Neural cell (in vitro differentiated cells): ENCODE measurements around the gene SLC12A4. TPM values are rescaled to one million over a fixed set of nuclear protein-coding genes. Genes with fewer than 3 reads are reported as not detected.

Experiments
- H2AFZ ChIP-seq: fragments of 200-600, 300-800 bp; sonication (generic), shearing (Covaris generic); 2 replicates; pipeline ENCODE4 v1.6.0; 2014; ENCODE audit warnings: low read depth, mild to moderate bottlenecking, antibody characterized with exemption, low read length, moderate library complexity
- H3F3A ChIP-seq: fragments of 200-600 bp; shearing (Covaris generic); 2 replicates; pipeline ENCODE4 v1.6.1; 2016; ENCODE audit warnings: mild to moderate bottlenecking, moderate library complexity, mixed read lengths, antibody characterized with exemption, low read length; ENCODE audit not compliant: insufficient read depth, poor library complexity, severe bottlenecking
- H3K27ac ChIP-seq: fragments of 200-600, 300-800 bp; sonication (generic), shearing (Covaris generic); 2 replicates; pipeline ENCODE4 v1.5.1; 2014; ENCODE audit warnings: mild to moderate bottlenecking, low read length, moderate library complexity
- H3K27me3 ChIP-seq: fragments of 300-800, 200-600 bp; sonication (generic), shearing (Covaris generic); 2 replicates; pipeline ENCODE4 v1.6.0; 2014; ENCODE audit warnings: mild to moderate bottlenecking, low read depth, low read length, moderate library complexity; ENCODE audit not compliant: insufficient read depth
- H3K36me3 ChIP-seq: fragments of 300-800, 200-600 bp; sonication (generic), shearing (Covaris generic); 2 replicates; pipeline ENCODE4 v1.5.1; 2014; ENCODE audit warnings: mild to moderate bottlenecking, antibody characterized with exemption, low read length, moderate library complexity; ENCODE audit not compliant: insufficient read depth
- H3K4me2 ChIP-seq: fragments of 300-800, 200-600 bp; sonication (generic), shearing (Covaris generic); 2 replicates; pipeline ENCODE4 v1.6.0; 2014; ENCODE audit warnings: mild to moderate bottlenecking, low read length
- H3K4me3 ChIP-seq: fragments of 300-800, 200-600 bp; sonication (generic), shearing (Covaris generic); 2 replicates; pipeline ENCODE4 v1.5.1; 2014; ENCODE audit warnings: mild to moderate bottlenecking, low read length, moderate library complexity
- H3K79me2 ChIP-seq: fragments of 200-600 bp; shearing (Covaris generic); replicated peaks from 2 replicates; pipeline ENCODE4 v1.6.0; 2014; ENCODE audit warnings: mild to moderate bottlenecking, low read length, moderate library complexity; ENCODE audit not compliant: insufficient read depth
- H3K9ac ChIP-seq: fragments of 300-800, 200-600 bp; sonication (generic), shearing (Covaris generic); 2 replicates; pipeline ENCODE4 v1.6.1; 2016; ENCODE audit warnings: mild to moderate bottlenecking, low read length, mixed read lengths
- H3K9me2 ChIP-seq: fragments of 200-600 bp; shearing (Covaris generic); 2 replicates; pipeline ENCODE4 v1.6.1; 2016; ENCODE audit warnings: mild to moderate bottlenecking, low read length, mixed read lengths; ENCODE audit not compliant: insufficient read depth
- H3K9me3 ChIP-seq: fragments of 200-600, 300-800 bp; sonication (generic), shearing (Covaris generic); 2 replicates; pipeline ENCODE4 v1.6.1; 2016; ENCODE audit warnings: mild to moderate bottlenecking, mixed run types, low read length, moderate library complexity, mixed read lengths
- H4K20me1 ChIP-seq: fragments of 200-600 bp; shearing (Covaris generic); 2 replicates; pipeline ENCODE4 v1.6.1; 2016; ENCODE audit warnings: mild to moderate bottlenecking, mixed run types; ENCODE audit not compliant: insufficient read depth
- CTCF ChIP-seq: fragments of 450-650 bp; IDR thresholded peaks from 2 replicates; pipeline ENCODE4 v1.5.1; 2014; ENCODE audit warnings: antibody characterized with exemption, mild to moderate bottlenecking, moderate library complexity; ENCODE audit not compliant: poor library complexity, severe bottlenecking
- EP300 ChIP-seq: fragments of 450-650 bp; conservative IDR thresholded peaks from 2 replicates; pipeline ENCODE4 v1.6.1; 2014; ENCODE audit warnings: antibody characterized with exemption, mild to moderate bottlenecking, moderate library complexity; ENCODE audit not compliant: poor library complexity, severe bottlenecking
- EZH2 ChIP-seq: fragments of 200-600, 300-800 bp; shearing (Covaris generic), sonication (generic); IDR thresholded peaks from 2 replicates; pipeline ENCODE4 v1.6.1; 2014; ENCODE audit warnings: antibody characterized with exemption, low read length, borderline replicate concordance, mild to moderate bottlenecking; ENCODE audit not compliant: insufficient read depth, poor library complexity, severe bottlenecking
- MXI1 ChIP-seq: fragments of 450-650 bp; conservative IDR thresholded peaks from 2 replicates; pipeline ENCODE4 v1.6.1; 2014; ENCODE audit warnings: antibody characterized with exemption, mild to moderate bottlenecking; ENCODE audit not compliant: poor library complexity, severe bottlenecking
- POLR2AphosphoS5 ChIP-seq: IDR thresholded peaks from 2 replicates; pipeline ENCODE4 v1.6.1; 2012
- RAD21 ChIP-seq: fragments of 450-650 bp; conservative IDR thresholded peaks from 2 replicates; pipeline ENCODE4 v1.6.1; 2014; ENCODE audit warnings: antibody characterized with exemption, mild to moderate bottlenecking, moderate library complexity
- REST ChIP-seq: IDR thresholded peaks from 2 replicates; pipeline ENCODE4 v1.6.1; 2012; ENCODE audit warnings: borderline replicate concordance
- SMC3 ChIP-seq: fragments of 450-650 bp; conservative IDR thresholded peaks from 2 replicates; pipeline ENCODE4 v1.6.1; 2014; ENCODE audit warnings: antibody characterized with exemption, mild to moderate bottlenecking, moderate library complexity; ENCODE audit not compliant: poor library complexity
- TAF1 ChIP-seq: IDR thresholded peaks from 2 replicates; pipeline ENCODE4 v1.6.1; 2012; ENCODE audit warnings: low read depth
- polyA plus RNA-seq: library from polyadenylated mRNA; depleted of rRNA; stranded (reverse); fragments of >200 nt; gene quantifications from 2 replicates; pipeline ENCODE4 v1.2.3, GENCODE V29; 2014

Gene SLC12A4
- polyA plus RNA-seq, 1 donor from 2014 or later, result 0.11 TPM

GRCh38 chr16:67901734-67902133, 66.7 kb downstream of the SLC12A4 start:
- H3K4me2 ChIP-seq, result no peak overlapping the region
- H3K9ac ChIP-seq, result no peak overlapping the region
- TF ChIP-seq REST (no peak), CTCF (no peak), MXI1 (no peak), POLR2AphosphoS5 (no peak), TAF1 (no peak), EP300 (no peak), RAD21 (no peak), SMC3 (no peak), EZH2 (no peak)
- H3K79me2 ChIP-seq, result no peaks in the 10 kb centered on the region
- no peak overlapping the region for H3K4me3 ChIP-seq
- H4K20me1 ChIP-seq, result no peaks in the 10 kb centered on the region
- H3K27me3 ChIP-seq, result no peaks in the 10 kb centered on the region
- no peaks in the 10 kb centered on the region for H3K36me3 ChIP-seq
- H3K9me3 ChIP-seq, result no peaks in the 10 kb centered on the region
- no peaks in the 10 kb centered on the region for H3F3A ChIP-seq
- H3K9me2 ChIP-seq, result no peaks in the 10 kb centered on the region
- H3K27ac ChIP-seq, result no peak overlapping the region
- no peak overlapping the region for H2AFZ ChIP-seq

- no peak overlapping the region for H3K27ac ChIP-seq
- H3K4me3 ChIP-seq, result no peak overlapping the region
- H3K36me3 ChIP-seq, result no peaks in the 10 kb centered on the region
- no peaks in the 10 kb centered on the region for H3K27me3 ChIP-seq
- no peaks in the 10 kb centered on the region for H3K9me3 ChIP-seq
- no peak overlapping the region for H3K9ac ChIP-seq
- H3K4me2 ChIP-seq, result no peak overlapping the region
- H3K9me2 ChIP-seq, result no peaks in the 10 kb centered on the region
- peaks cover 18% of the 10 kb centered on the region for H3K79me2 ChIP-seq
- H4K20me1 ChIP-seq, result no peaks in the 10 kb centered on the region
- H2AFZ ChIP-seq, result no peak overlapping the region
- no peaks in the 10 kb centered on the region for H3F3A ChIP-seq
- TF ChIP-seq EZH2 (no peak), CTCF (no peak), MXI1 (no peak), POLR2AphosphoS5 (no peak), RAD21 (no peak), REST (no peak), EP300 (no peak)
These were observed 71.2 kb downstream of the SLC12A4 start for GRCh38 chr16:67897231-67897630.
